Stimulated activated CD8-positive, alpha-beta memory T cell treated with anti-CD3 and anti-CD28 coated beads, Interleukin-7, amount 100 ng/mL, for 48 hours (primary cell): Measurements from ENCODE around the gene IFIT1.
A peak's percentile ranks its signal among the peaks of the same experiment; 100 is the strongest.
"Not testable (repeated sequence)": the region's sequence is repeated elsewhere in the genome, so short reads cannot be mapped to it uniquely, and the experiment has no call there.

Experiments used
- DNase-seq, 2 donors: peaks; one replicate each; pipeline ENCODE4 v3.0.0-alpha.2; 2020; ENCODE audit warnings: low read depth in 1 of 2; ENCODE audit errors: extremely low read depth in 1 of 2

Gene IFIT1

GRCh38 chr10:89398003-89398749 is 5.8 kb downstream of the IFIT1 start:
- no peak for DNase-seq

DNA sequence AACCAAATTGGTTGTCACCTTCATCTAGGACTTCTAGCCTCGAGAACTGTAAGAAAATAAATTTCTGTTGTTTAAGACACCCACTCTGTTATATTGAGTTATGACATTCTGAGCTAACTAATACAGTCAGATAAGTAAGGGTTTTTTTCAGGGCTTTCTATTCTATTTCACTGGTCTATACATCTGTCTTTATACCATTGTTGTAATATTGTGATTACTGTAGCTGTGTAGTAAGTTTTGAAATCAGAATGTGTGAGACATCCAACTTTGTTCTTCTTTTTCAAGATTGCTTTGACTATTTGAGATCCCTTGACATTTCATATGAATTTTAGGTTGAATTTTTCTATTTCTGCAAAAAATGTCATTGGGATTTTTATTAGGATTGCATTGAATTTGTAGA is 7.5 kb downstream of the IFIT1 start:
- DNase-seq = no peak

DNA sequence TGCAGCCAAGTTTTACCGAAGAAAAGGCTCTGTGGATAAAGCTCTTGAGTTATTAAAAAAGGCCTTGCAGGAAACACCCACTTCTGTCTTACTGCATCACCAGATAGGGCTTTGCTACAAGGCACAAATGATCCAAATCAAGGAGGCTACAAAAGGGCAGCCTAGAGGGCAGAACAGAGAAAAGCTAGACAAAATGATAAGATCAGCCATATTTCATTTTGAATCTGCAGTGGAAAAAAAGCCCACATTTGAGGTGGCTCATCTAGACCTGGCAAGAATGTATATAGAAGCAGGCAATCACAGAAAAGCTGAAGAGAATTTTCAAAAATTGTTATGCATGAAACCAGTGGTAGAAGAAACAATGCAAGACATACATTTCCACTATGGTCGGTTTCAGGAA is 10.6 kb downstream of the IFIT1 start:
- no peak for DNase-seq

DNA sequence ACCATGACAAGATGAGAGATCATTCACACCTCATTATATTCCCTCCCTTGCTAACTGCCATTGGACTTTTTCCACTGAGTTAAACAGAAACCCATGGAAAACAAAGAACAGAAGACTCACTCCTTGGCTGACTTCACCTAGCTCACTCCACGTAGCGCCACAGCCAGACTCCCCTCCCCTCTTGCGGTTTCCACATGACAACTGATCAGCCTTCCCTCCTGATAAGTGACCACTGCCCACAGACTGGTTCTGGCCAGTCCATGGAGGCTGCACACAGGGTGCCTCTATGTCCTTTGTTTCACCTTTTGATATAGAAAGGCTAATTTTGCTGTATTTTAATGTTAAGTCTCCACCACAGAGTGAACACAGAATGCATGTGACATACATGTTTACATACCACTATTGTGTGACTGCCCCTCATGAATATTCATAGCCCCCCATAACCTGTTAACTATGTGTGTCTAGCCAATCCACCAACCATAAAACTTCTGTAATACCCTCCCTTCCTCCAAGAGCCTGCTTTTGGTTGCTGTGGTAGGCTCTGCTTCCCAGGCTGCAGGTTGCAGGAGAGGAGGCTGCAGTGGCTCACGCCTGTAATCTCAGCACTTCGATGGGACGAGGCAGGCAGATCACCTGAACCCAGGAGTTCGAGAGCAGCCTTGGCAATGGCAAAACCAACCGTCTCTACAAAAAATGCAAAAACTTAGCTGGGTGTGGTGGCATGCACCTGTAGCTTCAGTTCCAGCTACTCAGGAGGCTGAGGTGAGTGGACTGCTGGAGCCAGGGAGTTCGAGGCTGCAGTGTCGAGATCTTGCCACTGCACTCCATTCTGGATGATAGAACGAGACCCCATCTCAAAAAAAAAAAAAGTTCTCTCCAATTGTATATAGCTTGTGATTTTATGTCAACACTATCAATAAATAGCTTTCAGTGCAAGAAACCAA is 12.0 kb downstream of the IFIT1 start:
- no peak for DNase-seq

DNA sequence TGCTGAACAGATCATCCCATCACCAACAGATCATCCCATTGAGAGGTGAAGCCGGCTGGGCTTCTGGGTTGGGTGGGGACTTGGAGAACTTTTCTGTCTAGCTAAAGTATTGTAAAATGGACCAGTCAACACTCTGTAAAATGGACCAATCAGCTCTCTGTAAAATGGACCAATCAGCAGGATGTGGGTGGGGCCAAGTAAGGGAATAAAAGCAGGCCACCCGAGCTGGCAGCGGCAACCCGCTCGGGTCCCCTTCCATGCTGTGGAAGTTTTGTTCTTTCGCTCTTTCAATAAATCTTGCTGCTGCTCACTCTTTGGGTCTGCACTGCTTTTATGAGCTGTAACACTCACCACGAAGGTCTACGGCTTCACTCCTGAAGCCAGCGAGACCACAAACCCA is 13.8 kb downstream of the IFIT1 start:
- not testable (repeated sequence) for DNase-seq

- not testable (repeated sequence) for DNase-seq
Observed at GRCh38 chr10:89407792-89408191, 15.4 kb downstream of the IFIT1 start.

DNA sequence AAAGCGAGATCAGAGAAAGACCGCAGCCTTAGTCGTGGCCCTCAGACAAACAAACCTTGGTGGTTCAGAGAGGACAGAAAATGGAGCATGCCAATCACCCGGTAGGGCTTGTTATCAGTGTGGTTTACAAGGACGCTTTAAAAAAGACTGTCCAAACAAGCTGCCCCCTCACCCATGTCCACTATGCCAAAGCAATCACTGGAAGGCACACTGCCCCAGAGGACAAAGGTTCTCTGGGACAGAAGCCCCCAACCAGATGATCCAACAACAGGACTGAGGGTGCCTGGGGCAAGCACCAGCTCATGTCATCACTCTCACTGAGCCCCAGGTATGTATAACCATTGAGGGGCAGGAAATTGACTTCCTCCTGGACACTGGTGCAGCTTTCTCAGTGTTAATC is 16.9 kb downstream of the IFIT1 start:
- not testable (repeated sequence) for DNase-seq

- not testable (repeated sequence) for DNase-seq
Observed at GRCh38 chr10:89410551-89410950, 18.1 kb downstream of the IFIT1 start.

DNA sequence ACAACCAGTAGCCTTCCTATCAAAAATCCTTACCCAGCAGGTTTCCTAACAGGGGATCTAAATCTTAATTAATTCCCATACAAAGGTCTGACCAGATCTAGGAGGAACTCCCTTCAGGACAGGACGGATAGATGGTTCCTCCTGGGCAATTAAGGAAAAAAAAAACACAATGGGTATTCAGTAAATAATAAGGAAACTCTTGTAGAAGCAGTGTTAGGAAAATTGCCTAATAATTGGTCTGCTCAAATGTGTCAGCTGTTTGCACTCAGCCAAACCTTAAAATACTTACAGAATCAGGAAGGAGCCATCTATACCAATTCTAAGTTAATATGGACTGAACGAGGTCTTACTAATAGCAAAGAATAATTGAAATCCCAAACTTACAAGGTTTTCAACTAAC is 18.7 kb downstream of the IFIT1 start:
- DNase-seq = not testable (repeated sequence)

GRCh38 chr10:89412276-89412675 is 19.9 kb downstream of the IFIT1 start:
- not testable (repeated sequence) for DNase-seq

DNA sequence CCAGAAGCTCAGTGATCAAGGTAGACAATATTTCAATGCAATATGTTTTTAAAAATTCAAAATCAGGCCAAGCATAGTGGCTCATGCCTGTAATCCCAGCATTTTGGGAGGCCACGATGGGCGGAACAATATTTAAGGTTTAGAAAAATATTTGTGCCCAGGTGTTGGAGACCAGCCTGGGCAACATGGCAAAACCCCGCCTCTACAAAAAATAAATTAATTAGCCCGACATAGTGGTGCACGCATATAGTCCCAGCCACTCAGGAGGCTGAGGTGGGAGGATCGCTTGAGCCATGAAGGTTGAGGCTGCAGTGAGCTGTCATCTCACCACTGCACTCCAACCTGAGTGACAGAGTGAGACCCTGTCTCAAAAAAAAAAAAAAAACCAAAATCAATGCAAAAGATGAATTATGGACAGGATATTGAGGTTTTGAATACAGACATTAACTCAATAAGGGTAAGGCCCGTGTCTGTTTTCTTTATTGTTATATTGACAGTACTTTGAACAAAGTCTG is 21.0 kb downstream of the IFIT1 start:
- no peak for DNase-seq

DNA sequence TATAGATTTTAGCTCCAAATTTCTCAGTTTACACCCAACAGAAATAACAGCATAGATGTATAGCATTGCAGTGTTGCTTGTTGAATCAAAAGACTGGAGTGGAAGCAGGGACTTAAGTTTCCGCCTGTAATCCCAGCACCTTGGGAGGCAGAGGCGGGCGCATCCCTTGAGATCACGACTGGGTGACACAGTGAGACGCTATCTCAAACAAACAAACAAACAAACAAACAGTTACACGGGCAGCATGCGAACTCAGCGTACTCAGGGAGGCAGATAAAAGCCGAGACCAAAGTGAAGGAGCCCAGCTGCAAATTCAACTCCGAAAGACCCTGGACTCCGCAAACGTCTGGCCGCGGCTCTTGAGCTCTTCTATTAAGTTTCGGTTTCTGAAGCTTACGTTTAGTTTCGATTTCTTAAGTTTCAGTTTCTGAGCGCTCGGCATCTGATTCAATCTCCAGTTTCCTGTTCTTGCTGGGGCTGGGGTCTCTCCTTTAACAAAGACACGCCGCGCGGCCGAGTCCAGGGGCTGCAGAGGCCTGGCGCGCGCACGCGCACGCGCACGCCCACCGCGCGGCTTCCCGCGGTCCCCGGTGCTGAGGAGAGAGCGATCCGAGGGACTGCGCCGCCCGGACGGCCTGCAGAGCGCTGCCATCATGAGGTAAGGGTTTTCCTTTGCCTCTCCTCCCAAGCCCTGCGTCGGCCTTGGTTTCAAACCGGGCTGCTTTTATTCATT is 21.9 kb downstream of the IFIT1 start, which contains the start of gene IFIT5:
TSS of gene IFIT5 (plus strand) at position 423 of the 733 bp plus-strand sequence. CDS start at position 654, 231 bp downstream.
- peak in 1 of 2 donors; percentile 38 for DNase-seq

- no peak for DNase-seq
Observed at GRCh38 chr10:89414879-89415821, 22.7 kb downstream of the IFIT1 start.

DNA sequence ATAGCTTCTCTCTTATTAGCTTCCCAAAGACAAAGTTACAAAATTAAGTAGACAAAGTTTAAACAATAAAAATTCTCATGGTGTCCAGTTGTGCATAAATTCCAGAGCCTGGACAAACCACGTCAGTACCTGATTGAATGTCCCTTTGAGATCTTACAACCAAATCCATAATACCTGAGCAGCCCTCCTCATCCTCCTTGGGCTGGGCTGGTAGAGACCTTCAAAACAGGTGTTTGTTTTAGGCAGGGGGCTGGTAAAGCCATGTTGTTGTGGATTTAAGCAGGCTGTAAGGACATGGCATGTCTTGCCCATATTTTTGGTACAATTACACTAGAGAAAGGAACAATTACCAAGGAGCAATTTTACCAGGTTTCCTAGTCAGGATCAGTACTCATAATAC is 24.0 kb downstream of the IFIT1 start:
- no peak for DNase-seq

DNA sequence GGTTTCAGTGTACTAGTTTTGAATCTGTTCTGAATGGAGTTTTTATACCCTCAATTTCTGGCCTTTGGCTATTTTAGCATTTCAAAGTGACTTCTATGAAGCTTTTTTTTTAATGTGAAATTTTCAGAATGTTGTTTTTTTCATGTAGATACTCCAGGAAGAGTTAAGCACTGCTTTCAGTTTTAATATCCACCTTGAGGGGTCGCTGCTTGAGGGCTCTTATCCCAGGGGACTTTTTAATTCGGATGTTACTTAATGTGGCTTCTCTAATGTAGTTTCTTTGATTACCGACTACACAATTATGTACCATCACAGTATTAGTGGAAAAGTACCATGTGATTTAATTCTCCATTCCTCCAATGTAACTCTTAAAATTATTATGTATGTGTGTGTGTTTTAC is 27.1 kb downstream of the IFIT1 start:
- DNase-seq = no peak

DNA sequence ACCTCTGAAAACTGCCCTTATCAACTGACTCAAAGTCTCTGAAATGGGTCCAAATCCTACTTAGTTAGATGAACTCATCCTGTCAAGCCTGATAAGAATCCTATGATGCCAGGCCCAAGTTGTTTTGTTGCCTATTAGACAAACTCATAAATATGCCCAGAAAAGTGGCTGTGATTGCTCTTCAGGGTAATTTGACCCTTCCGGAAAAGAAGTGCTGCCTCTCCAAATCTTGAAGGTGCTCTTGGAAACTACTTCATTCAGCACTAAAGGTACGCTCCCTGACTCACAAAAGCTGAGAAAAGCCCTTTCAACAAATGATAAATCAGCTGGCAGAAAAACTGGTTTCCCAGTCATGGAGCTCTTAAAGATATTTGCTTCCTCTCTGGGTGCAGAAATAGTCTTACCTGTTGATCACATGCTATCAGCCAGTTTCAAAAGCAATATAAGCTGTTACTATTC is 28.6 kb downstream of the IFIT1 start:
- DNase-seq = no peak

GRCh38 chr10:89425000-89425399 is 32.6 kb downstream of the IFIT1 start:
- DNase-seq = no peak

DNA sequence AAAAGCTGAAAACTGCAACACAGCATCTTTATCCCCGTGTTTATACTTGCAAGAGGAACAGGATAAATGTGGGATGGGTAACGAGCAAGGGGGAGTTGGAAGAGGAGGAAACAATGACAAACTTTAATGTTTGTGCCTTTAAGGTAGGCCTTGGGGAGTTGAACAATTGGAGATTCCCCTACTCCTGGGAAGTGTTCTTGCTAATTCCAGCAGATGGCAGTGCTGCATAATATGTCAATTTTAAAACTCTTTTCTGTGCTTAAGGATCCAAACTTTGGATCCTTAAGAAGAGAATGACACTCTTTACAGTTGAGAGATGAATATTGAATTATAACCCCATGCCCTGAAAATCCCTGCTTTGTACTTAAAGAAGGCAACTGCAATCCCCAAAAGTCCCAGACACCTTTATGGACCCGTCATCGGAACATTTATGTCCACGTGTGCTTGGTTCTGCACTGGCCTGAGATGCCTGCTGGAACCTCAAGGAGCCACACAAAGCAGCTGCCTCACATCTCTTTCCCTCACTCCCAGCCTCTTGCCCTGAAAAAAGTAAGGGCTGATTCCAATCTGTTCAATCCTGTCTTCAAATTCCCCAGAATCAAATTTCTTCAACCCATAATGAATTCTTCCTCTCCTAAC is 33.9 kb downstream of the IFIT1 start:
- DNase-seq = no peak

GRCh38 chr10:89427629-89428028 is 35.2 kb downstream of the IFIT1 start:
- no peak for DNase-seq
